NCI-H2171 treated with DMSO at 0.1 percent for 48 hours (cell line): ENCODE results near the gene MTPN.
A peak's percentile ranks its signal among the peaks of the same experiment; 100 is the strongest.

Source experiments
- DNase-seq: peaks from one replicate; lab custom pipeline; 2025; lab: John Stamatoyannopoulos, UW

MTPN gene

GRCh38 chr7:135981958-135982646, 4.9 kb upstream of the MTPN start:
- DNase-seq: no peak

GRCh38 chr7:135980665-135981180, 3.6 kb upstream of the MTPN start:
- no peak for DNase-seq

- no peak for DNase-seq
These were observed 2.9 kb upstream of the MTPN start for GRCh38 chr7:135980012-135980551.

- DNase-seq: no peak
These were observed 2.4 kb upstream of the MTPN start for GRCh38 chr7:135979471-135980011.

- DNase-seq: no peak
These were observed 1.5 kb upstream of the MTPN start for GRCh38 chr7:135978624-135979023.

- peak; percentile 19 for DNase-seq
These were observed 545 bp upstream of the MTPN start for GRCh38 chr7:135977742-135978066.

- DNase-seq: peak; percentile 55
These were observed 700 bp downstream of the MTPN start for GRCh38 chr7:135976312-135977006.

GRCh38 chr7:135975166-135975565, 2.0 kb downstream of the MTPN start:
- no peak for DNase-seq

- DNase-seq: no peak
These were observed 2.5 kb downstream of the MTPN start for GRCh38 chr7:135974667-135975066.

GRCh38 chr7:135971366-135971725, 5.8 kb downstream of the MTPN start:
- DNase-seq: no peak

GRCh38 chr7:135970682-135971365, 6.3 kb downstream of the MTPN start:
- no peak for DNase-seq

- no peak for DNase-seq
These were observed 7.1 kb downstream of the MTPN start for GRCh38 chr7:135970045-135970444.

GRCh38 chr7:135966341-135967043, 10.7 kb downstream of the MTPN start:
- DNase-seq: no peak

- no peak for DNase-seq
These were observed 11.6 kb downstream of the MTPN start for GRCh38 chr7:135965602-135966001.

- DNase-seq: no peak
These were observed 12.4 kb downstream of the MTPN start for GRCh38 chr7:135964791-135965190.

- DNase-seq: no peak
These were observed 12.9 kb downstream of the MTPN start for GRCh38 chr7:135964274-135964673.

- no peak for DNase-seq
These were observed 14.4 kb downstream of the MTPN start for GRCh38 chr7:135962802-135963201.

- DNase-seq: no peak
These were observed 16.3 kb downstream of the MTPN start for GRCh38 chr7:135960709-135961451.

GRCh38 chr7:135959646-135960363, 17.4 kb downstream of the MTPN start:
- peak; percentile 15 for DNase-seq

GRCh38 chr7:135958173-135958572, 19.0 kb downstream of the MTPN start:
- no peak for DNase-seq

- no peak for DNase-seq
These were observed 19.5 kb downstream of the MTPN start for GRCh38 chr7:135957627-135958026.
